HG03135 (cell line): ENCODE measurements around the gene OPRL1.

ENCODE experiments used
- ATAC-seq: cut with Tn5 transposase; IDR thresholded peaks from one replicate; pipeline ENCODE4 v1.9.1; 2021; ENCODE audit warnings: mild to moderate bottlenecking, moderate library complexity; ENCODE audit not compliant: unreplicated experiment

Gene OPRL1

DNA sequence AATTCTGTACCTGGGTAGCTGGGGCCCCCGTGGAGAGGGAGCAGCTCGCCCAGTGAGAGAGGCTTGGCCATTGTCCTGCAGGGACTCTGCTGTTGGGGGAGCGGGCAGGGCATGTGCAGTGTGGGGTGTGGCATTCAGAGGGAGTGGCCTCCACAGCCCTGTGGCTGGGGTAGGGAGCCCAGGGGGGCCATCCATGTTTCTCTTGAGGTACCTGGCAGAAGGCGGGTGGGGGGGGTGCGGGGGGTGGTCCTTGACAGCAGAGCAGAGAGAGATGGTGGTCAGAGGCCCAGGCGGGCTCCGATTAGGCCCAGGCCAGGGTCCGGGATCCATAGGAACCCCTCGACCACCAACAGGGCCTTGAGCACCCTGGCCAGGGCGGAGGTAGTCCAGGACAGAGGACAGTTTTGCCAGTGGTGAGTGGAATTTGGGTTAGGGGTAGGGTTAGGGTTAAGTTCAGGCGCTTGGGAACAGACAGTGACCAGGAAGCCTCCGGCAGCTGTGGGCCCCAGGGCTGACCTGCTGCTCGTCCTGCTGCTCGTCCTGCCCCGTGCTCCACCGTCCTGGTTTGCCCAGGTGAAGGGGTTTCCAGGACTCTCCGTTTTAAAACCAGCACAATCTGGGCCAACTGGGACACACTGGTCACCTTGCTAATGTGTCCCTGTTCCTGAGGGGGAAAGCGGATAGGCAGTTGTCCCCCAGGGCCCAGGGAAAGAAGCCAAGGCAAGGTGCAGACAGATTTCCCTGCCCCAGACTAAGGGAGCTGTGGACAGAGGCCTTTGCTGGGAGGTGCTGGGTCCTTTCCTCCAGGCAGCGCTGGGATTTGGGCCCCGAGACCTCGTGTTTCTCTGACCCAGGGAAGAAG, 59.5 kb downstream of the OPRL1 start:
- no peak for ATAC-seq

DNA sequence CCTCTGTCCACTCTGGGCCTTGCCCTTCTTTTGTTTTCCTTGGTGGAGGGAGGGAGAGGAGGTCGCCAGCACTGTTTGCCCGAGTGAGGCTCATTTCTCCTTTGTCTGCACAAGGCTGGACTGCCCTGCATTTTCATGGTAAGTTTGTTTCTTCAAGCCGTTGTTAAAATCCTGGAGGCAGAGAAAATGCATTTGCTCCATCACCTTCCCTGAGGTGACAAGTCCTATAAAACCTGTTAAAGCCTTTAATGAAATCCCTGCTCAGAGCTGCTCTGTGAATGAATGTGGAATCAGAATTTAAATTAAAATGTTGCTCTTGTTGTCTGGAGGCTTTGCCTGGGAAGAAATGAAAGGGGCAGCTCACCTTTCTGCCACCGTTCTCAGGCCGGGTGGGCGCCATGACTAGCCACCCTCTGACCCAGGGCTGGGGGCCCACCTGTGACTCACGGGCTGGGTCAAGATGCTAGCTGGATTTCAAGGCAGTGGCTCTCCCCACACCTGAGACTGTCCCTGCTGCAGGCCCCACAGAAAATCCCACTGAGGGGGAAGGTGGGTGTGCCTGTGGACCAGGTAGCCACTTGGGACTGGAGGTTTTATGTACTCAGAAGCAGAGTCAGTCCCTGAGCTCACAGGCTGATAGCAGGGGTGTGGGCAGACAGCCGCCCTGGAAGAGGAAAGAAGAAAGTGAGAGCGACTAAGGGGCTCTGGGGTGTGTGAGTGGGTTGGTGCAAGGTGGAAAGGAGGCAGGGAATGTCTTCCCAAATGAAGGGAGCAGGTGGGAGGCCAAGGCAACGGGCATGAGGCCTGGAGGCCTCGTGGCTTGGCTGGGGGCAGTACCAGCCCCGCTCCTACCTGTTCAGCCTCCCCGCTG, 60.4 kb downstream of the OPRL1 start:
- no peak for ATAC-seq

DNA sequence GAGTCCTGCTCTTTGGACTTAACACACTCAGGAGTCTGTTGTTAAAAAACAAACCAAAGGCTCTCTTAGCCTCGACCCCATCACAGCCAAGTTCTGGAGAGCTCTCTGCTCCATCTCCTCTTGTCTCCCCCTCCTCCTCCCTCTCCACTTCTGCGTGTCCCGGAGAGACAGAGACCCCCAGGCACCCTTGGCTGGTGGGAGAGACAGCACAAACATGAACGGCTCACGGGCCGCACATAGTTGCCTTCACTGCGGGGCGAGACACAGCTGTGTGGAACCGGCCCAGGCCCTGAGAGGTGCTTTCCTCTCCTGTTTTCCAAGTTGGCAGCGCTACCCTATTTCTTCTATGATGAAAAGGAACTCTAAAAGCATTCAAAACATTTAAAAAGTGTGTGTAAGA, 61.1 kb downstream of the OPRL1 start:
- ATAC-seq = no peak

DNA sequence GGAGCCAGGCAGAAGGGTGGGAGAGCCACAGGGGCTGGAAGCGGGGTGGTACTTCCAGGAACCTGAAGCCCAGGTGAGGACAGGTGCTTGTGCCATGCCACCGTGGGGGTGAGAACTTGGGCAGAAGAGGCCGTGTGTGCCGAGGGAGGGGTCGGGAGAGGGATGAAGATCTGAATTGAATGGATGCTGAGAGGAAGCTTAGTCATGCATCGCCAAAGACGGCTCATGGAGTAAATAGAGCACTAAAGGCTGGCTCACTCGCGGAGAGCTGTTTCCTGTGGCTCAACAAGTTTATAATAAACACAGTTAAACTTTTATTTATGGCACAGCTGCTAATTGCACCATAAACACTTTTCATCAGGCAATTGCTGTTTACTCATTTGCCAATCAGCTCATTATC, 62.7 kb downstream of the OPRL1 start:
- no peak for ATAC-seq

DNA sequence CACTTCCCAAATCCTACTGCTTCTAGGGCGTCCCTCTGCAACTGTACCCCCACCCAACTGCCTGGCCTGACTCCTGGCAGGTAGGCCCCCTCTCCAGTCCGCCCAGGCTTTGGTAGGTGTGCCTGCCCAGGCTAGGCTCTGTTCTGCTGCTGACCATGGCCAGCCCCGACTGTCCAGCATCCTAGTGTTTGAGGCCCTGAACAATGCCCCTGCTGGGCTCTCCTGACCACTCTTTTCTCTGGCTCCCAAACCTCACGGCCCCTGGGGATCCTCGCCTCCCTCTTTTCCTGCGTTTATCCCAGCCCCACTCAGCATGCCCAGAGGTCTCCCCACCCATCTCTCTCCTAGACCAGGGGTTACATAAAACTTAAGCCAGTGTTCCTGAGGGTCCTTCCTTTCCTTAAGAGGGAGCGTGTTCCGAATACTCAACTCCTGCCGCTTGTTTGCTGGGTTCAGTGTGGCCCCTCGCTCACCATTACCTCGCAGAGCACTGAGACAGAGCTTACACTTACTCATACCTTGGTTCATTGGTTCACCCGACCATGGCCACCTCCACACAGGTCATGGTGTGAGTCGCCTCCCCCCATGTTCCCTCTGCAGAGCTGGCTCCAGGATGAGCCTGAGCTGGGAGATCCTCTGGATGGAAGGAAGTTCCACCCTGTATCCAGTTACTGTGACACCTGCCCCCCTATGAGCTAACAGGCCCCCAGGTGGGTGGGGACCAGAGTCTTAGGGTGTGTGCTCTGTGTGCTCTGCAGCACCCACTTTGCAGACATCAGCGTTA, 63.3 kb downstream of the OPRL1 start:
- no peak for ATAC-seq

DNA sequence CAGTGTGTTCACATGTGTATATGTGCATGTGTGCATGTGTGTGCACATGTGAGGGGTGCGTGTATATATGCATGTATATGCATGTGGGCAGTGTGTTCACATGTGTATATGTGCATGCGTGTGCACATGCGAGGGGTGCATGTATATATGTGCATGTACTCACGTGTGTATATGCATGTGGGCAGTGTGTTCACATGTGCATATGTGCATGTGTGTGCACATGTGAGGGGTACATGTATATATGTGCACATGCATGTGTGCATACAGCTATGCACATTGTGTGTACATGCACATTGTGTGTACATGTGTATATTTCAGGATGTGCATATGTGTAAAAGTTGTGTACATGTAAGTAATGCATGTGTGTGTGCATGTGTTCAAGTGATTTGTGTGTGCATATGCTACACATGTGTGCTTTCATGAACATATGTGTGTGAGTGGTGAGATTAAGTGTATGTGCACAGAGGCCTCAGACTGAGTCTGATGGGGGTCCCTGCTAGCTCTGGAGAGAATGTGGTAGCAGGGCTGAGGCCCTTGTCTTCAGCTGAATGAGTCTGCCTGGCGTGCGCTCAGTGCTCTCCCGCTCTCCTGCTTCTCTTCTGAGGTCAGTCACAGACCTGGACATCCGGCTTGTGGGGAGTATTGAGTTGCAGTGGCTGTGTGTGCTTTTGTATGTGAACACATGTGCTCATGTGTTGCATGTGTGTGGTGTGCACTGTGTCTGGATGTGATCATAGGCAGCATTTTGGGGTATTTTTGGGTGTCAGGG, 64.4 kb downstream of the OPRL1 start:
- no peak for ATAC-seq

DNA sequence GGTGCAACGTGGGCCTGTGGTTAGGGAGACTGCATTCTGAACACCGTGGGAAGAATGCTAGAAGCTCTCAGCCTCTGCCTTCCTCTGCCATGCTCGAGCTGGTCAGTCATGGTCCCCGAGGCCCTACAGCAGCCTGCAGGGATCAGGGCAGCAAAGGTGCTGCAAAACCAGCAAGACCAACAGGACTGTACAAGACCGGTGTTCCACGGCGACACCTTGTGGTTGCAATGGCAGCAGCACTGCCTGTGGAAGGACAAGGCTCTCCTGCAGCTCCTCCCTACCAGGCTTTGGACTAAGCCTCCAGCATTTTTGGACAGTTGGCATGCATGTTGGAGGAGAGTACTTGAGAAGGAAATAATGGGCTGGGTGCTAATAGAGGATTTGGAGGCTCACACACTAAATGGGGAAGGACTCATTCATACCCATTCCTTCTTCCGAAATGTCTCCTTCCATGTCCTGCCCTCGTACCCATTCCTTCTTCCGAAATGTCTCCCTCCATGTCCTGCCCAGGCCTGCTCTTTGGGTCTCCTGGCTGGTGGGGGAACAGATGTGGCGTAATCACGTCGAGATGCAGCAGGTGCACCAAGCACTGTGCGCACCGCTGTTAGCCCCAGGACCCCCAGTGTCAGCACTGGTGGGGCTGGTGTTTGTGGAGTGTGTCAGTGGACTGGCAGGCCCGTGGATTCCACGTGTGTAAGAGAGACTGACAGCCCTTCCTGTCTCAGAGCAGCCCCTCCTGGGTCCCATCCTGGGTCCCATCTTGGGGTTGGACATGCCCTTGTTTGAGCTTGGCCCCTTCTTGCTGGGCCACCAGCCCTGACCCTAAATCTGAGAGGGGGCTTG, 65.8 kb downstream of the OPRL1 start:
- no peak for ATAC-seq

DNA sequence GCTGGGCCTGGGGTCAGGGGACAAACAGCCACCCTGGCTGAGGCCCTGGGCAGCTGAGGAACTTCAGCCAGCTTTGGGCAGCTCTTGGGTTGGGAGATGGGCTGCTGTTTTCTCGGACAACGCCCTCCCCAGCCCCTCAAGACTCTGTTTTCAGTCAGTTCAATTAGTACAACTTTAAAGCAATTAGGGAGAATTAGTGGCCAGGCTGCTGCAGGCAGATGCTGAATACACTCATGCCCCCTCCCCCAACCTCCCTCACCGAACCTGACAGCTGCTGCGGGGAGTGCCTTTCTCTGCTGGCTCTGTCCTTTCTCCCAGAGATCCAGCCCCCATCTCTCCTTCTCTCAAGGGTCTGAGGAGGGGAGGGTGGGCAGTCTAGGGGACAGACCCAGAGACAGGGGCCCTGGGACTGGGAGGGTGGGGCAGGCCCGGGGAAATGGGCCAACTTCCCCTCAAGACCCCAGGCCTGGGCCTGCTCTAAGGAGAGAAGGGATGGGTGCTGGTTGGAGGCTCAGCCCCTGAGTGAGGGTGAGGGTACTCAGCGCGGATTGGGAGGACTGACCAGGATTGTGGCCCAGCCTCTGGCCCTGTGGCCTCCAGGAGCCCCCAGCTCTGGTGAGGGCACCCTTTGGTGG, 66.5 kb downstream of the OPRL1 start:
- no peak for ATAC-seq

DNA sequence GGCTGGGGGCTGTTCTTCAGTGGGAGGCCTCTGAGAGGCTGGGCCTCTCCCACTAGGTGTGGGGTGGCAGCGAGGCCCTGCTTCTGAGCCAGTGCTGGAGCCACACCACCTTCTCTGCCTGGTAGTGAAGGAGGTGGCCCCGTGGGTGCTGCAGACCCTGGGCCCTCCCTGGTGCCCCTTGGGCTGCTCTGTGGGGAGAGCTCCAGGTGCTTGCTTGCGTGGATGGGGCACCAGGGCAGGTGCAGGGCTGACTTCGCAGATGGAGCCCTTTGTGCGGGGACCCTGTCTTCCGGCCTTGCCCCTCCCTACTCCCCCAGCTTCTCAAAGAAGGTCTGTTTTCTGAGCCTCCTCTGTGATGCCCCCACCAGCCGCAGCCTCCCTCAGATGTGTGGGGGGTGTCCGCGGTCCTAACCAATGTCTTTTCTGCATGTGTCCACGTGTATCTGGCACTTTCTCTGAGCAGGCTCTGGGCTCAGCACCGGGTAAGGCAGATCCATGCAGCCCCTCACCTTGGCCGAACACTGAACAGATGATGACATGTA, 67.1 kb downstream of the OPRL1 start:
- no peak for ATAC-seq

DNA sequence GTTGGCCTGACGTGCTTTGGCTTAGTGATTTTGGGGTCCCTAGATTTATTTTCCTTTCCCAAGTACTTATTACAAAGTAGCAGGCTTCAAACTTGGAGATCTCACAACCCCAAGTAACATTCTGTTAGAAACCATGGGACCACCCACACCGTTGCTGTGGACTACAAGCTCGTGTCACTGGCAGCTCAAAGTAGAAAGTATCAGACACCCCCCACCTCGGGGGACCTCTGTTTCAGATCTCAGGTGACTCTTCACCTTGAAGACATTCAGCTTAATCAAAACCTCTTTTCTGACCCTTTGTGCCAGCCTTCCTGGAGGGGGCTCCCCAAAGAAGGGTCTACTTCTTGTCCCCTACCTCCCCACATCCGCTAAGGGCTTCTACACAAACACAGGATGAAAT, 68.7 kb downstream of the OPRL1 start:
- no peak for ATAC-seq

DNA sequence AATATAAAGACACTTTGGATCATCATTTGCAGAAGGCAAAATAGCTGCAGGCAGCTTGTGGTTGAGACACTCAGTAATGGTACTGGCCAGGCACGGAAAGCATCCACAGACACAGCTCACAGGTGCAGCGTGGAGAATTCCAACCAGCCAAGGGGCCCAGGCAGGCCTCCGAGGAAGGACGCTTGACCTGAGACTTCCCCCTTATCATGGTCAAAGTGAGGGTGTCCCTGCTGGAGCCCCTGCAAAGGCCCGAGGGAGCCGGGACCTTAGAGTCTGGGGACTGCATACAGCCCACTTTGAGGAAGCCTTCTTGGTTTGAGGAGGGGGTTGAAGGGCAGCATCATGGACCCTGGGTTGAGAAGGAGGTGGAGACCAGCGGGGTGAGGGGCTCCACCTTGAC, 69.3 kb downstream of the OPRL1 start:
- no peak for ATAC-seq

DNA sequence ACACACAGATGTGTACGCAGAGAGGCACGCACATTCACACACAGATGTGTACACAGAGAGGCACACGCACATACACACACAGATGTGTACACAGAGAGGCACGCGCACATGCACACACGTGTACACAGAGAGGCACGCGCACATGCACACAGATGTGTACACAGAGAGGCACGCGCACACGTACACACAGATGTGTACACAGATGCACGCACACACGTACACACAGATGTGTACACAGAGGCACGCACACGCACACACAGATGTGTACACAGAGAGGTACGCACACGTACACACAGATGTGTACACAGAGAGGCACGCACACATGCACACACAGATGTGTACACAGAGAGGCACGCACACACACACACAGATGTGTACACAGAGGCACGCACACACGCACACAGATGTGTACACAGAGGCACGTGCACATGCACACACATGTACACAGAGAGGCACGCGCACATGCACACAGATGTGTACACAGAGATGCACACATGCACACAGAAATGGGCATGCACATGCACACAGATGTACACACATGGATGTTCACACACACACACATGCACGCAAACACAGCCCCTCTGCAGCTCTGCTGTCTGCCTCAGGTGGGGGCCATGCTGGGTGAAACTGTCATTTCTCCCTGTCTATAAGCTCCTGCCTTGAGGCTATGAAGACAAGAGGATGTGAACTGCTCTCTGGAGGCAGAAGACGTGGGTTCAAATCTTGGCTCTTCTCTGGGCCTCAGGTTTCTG, 70.1 kb downstream of the OPRL1 start:
- no peak for ATAC-seq
